A673 (cell line): ENCODE measurements around the gene PALD1. TPM values are rescaled to one million over a fixed set of nuclear protein-coding genes. Genes with fewer than 3 reads are reported as not detected.

Experiments used
- BruUV-seq: library from RNA; stranded (reverse); fragments of 400-500 nt; replicated peaks from 2 replicates; lab custom pipeline; 2021; lab: Mats Ljungman, UMichigan
- CTCF ChIA-PET: fragments of 300-600 bp; sonication (Branson Sonifier 250); formaldehyde crosslinking; loops from one replicate; lab custom pipeline; 2022; ENCODE audit warnings: antibody characterized with exemption; lab: Charles Lee
- POLR2A ChIA-PET: fragments of 300-600 bp; sonication (Branson Sonifier 250); formaldehyde crosslinking; loops from one replicate; lab custom pipeline; 2022; ENCODE audit warnings: antibody characterized with exemption; ENCODE audit not compliant: low non-redundant PET; lab: Charles Lee
- DNase-seq: peaks from one replicate; pipeline ENCODE4 v3.0.0-alpha.2; 2015; ENCODE audit warnings: low spot score
- H3K27ac ChIP-seq: fragments of 200-600 bp; sonication (generic); 2 replicates; pipeline ENCODE4 v1.5.1; 2016; ENCODE audit warnings: mixed run types, low read depth, mild to moderate bottlenecking, mixed read lengths, antibody characterized with exemption, low read length; ENCODE audit not compliant: poor library complexity, severe bottlenecking
- H3K27me3 ChIP-seq: fragments of 200-600 bp; sonication (generic); replicated peaks from 2 replicates; pipeline ENCODE4 v1.6.1; 2017; ENCODE audit warnings: mixed run types, low read depth, mild to moderate bottlenecking, mixed read lengths, antibody characterized with exemption, low read length; ENCODE audit not compliant: insufficient read depth, poor library complexity
- H3K36me3 ChIP-seq: fragments of 200-600 bp; sonication (generic); 2 replicates; pipeline ENCODE4 v1.6.1; 2016; ENCODE audit warnings: mixed run types, mild to moderate bottlenecking, mixed read lengths, antibody characterized with exemption, low read length; ENCODE audit not compliant: insufficient read depth, poor library complexity, severe bottlenecking
- H3K4me1 ChIP-seq: fragments of 200-600 bp; sonication (generic); 2 replicates; pipeline ENCODE4 v1.6.1; 2017; ENCODE audit warnings: mixed run types, mild to moderate bottlenecking, mixed read lengths, antibody characterized with exemption, low read length; ENCODE audit not compliant: insufficient read depth, poor library complexity, severe bottlenecking
- H3K4me3 ChIP-seq: fragments of 200-600 bp; sonication (generic); 2 replicates; pipeline ENCODE4 v1.5.1; 2016; ENCODE audit warnings: low read depth, mixed run types, mild to moderate bottlenecking, mixed read lengths, low read length; ENCODE audit not compliant: poor library complexity, severe bottlenecking
- H3K9me3 ChIP-seq: fragments of 200-600 bp; sonication (generic); 2 replicates; pipeline ENCODE4 v1.6.1; 2016; ENCODE audit warnings: mixed run types, low read depth, mild to moderate bottlenecking, mixed read lengths, antibody characterized with exemption, low read length; ENCODE audit not compliant: poor library complexity, severe bottlenecking
- EZH2 ChIP-seq: fragments of 200-600 bp; sonication (generic); IDR thresholded peaks from 2 replicates; pipeline ENCODE4 v1.6.1; 2017; ENCODE audit warnings: borderline replicate concordance, low read depth, mild to moderate bottlenecking, mixed read lengths, antibody characterized with exemption, low read length; ENCODE audit not compliant: poor library complexity, severe bottlenecking
- intact Hi-C: fragments of 100-400 bp; cut with micrococcal nuclease; formaldehyde crosslinking; loops from one replicate; pipeline ENCODE4 v1.10.0; 2022; ENCODE audit not compliant: unreplicated experiment
- total RNA-seq: library from RNA; stranded (reverse); gene quantifications from 2 replicates; pipeline ENCODE4 v1.2.3, GENCODE V29; 2021
- TF ChIP-seq, protein P1 (sequence below): fragments of 300-800, 200-600 bp; sonication (generic); conservative IDR thresholded peaks from 2 replicates; pipeline ENCODE4 v1.5.1; 2017; ENCODE audit warnings: low read depth, mild to moderate bottlenecking, antibody characterized with exemption, low read length, moderate library complexity, mixed read lengths

The PALD1 gene
- total RNA-seq, 1 experiment from 2014 or later = 9.0 TPM

DNA sequence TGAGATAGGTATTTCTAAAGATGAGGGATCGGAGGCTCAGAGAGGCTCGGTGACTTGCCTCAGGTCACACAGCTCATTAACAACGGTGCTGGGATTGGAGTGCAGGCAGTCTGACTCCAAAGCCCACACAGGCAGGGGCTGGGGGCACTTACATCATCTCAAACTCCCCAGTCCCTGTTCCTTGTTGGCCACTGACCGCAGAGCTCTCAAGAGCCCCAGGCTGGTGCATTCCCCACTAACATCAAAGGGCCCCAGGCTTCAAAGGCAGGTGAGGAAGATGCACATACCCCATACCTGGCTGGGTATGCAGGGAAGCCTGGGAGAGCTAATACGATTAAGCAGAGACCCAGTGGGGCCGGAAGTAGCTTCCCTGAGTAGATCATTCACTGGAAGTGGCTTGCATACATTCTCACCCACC lies 23.3 kb upstream of the PALD1 start:
- BruUV-seq = no TSS peak
- Histone ChIP-seq H3K9me3 (no peaks in the 10 kb centered on the region), H3K36me3 (no peaks in the 10 kb centered on the region), H3K4me1 (peaks cover 10% of the 10 kb centered on the region), H3K27me3 (no peaks in the 10 kb centered on the region), H3K27ac (no peak overlapping the region), H3K4me3 (no peak overlapping the region)
- TF ChIP-seq, protein P1, sequence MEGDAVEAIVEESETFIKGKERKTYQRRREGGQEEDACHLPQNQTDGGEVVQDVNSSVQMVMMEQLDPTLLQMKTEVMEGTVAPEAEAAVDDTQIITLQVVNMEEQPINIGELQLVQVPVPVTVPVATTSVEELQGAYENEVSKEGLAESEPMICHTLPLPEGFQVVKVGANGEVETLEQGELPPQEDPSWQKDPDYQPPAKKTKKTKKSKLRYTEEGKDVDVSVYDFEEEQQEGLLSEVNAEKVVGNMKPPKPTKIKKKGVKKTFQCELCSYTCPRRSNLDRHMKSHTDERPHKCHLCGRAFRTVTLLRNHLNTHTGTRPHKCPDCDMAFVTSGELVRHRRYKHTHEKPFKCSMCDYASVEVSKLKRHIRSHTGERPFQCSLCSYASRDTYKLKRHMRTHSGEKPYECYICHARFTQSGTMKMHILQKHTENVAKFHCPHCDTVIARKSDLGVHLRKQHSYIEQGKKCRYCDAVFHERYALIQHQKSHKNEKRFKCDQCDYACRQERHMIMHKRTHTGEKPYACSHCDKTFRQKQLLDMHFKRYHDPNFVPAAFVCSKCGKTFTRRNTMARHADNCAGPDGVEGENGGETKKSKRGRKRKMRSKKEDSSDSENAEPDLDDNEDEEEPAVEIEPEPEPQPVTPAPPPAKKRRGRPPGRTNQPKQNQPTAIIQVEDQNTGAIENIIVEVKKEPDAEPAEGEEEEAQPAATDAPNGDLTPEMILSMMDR = no peak
- ChIA-PET POLR2A (interaction anchor here (0.6 kb wide), 1 partner anchor 13 kb away, joined by 6 read pairs; no protein-coding TSS in a partner anchor), CTCF (no interaction called here)
- intact Hi-C loops = no loop called here
- no peak for DNase-seq

DNA sequence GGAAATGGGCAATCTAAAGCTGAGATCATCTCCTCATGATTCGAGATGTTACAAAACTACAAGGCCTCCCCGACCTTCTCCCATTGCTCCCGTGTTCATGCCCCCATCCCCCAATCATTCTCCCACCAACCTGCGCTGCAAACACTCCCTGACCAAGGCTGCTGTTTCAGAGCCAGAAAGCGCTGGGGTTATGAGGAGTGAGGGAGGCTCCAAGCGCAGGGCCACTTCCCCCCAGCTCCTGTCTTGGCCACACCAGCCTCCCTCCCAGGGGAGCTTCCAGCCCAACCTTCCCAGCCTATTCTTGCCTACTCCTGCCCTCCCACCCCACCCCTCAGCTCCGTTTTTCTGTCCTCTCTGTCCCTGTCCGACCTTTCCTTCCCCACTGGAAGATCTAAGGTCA lies 22.4 kb upstream of the PALD1 start:
- Histone ChIP-seq H3K27me3 (no peaks in the 10 kb centered on the region), H3K36me3 (no peaks in the 10 kb centered on the region), H3K27ac (no peak overlapping the region), H3K9me3 (no peaks in the 10 kb centered on the region), H3K4me1 (peaks cover 10% of the 10 kb centered on the region), H3K4me3 (no peak overlapping the region)
- ChIA-PET POLR2A (no interaction called here), CTCF (no interaction called here)
- intact Hi-C loops = no loop called here
- TF ChIP-seq, protein P1 = no peak
- TF ChIP-seq EZH2 = no peak
- BruUV-seq = no TSS peak
- no peak for DNase-seq

DNA sequence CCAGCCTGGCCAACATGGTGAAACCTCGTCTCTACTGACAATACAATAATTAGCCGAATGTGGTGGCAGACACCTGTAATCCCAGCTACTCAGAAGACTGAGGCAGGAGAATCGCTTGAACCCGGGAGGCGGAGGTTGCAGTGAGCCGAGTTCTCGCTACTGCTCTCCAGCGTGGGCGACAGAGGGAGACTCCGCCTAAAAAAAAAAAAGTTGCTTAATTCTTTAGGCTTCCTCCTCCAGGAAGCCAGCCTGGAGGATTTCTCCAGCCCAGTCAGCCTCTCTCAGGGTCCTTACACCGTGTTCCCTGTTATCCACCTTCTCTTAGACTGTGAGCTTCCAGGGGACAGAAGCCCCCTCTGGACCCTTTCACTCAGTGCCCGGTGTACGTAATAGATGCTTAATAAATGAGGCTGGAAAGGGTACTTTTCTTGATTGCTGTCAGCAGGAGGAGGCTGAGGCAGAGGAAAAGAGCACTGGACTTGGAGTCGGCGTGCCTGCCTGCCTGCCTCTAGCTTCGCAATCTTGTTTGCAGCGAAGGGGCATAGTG lies 20.7 kb upstream of the PALD1 start:
- no peak overlapping the region for H3K4me3 ChIP-seq

More for the DNA sequence above, 20.7 kb upstream of the PALD1 start:
- Histone ChIP-seq H3K27me3 (no peaks in the 10 kb centered on the region), H3K9me3 (no peaks in the 10 kb centered on the region), H3K27ac (no peak overlapping the region), H3K36me3 (no peaks in the 10 kb centered on the region), H3K4me1 (peaks cover 17% of the 10 kb centered on the region)
- intact Hi-C loops = no loop called here
- no TSS peak for BruUV-seq
- ChIA-PET POLR2A (interaction anchor here (0.5 kb wide), 1 partner anchor 76 kb away, joined by 4 read pairs; no protein-coding TSS in a partner anchor), CTCF (no interaction called here)
- TF ChIP-seq, protein P1 = no peak
- no peak for TF ChIP-seq EZH2
- DNase-seq = no peak
